Measurements from ENCODE around the gene EFCAB14.

The EFCAB14 gene

DNA sequence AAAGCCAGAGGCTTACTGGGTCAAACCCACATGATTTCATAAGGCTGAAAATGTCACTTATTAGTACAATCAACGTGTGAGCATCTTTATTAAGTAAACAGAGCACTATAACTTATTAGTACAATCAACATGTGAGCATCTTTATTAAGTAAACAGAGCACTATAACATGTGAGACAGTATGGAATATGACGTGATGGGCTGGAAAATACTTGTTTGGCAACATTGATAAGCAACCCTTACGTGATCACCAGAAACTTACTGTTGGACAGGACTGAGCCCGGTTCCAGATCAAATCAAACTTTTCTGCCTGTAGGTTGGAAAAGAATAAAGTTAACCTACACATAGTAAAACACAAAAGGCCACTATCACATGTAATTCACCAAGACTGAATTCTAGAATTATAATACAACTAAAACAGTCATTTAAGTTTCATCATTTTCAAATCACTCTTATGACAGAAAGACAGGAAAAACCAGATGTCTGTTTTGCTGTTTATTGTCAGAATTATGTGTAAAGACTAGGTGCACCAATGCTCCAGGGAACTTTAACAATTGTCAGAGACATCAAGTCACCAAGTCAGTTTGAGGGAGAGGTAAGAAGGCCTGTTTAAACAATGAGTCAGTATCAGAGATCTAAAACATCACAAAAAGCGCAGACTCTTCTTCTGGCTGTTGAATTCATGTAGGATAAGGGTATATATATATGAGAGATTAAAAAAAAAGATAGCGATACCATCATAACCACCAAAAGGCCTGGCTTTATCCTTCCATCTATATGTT is 66.4 kb downstream of the EFCAB14 start:
- TF ChIP-seq FOXP2 (optimal IDR thresholded peaks at IDR 0.05; ENCODE audit: borderline replicate concordance, extremely low read depth, extremely low read length, insufficient read depth): no peak
- TF ChIP-seq, protein P1, sequence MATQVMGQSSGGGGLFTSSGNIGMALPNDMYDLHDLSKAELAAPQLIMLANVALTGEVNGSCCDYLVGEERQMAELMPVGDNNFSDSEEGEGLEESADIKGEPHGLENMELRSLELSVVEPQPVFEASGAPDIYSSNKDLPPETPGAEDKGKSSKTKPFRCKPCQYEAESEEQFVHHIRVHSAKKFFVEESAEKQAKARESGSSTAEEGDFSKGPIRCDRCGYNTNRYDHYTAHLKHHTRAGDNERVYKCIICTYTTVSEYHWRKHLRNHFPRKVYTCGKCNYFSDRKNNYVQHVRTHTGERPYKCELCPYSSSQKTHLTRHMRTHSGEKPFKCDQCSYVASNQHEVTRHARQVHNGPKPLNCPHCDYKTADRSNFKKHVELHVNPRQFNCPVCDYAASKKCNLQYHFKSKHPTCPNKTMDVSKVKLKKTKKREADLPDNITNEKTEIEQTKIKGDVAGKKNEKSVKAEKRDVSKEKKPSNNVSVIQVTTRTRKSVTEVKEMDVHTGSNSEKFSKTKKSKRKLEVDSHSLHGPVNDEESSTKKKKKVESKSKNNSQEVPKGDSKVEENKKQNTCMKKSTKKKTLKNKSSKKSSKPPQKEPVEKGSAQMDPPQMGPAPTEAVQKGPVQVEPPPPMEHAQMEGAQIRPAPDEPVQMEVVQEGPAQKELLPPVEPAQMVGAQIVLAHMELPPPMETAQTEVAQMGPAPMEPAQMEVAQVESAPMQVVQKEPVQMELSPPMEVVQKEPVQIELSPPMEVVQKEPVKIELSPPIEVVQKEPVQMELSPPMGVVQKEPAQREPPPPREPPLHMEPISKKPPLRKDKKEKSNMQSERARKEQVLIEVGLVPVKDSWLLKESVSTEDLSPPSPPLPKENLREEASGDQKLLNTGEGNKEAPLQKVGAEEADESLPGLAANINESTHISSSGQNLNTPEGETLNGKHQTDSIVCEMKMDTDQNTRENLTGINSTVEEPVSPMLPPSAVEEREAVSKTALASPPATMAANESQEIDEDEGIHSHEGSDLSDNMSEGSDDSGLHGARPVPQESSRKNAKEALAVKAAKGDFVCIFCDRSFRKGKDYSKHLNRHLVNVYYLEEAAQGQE (IDR thresholded peaks at IDR 0.05; ENCODE audit: insufficient read depth in 1 of 2, low read depth in 2 of 2, low read length in 2 of 2): no peak
- TF ChIP-seq TAF1 (IDR thresholded peaks at IDR 0.05; ENCODE audit: borderline replicate concordance, insufficient read depth, low read length): no peak
- TF ChIP-seq POLR2AphosphoS5 (IDR thresholded peaks at IDR 0.05; ENCODE audit: low read depth, low read length): no peak
- no peak for TF ChIP-seq SIN3A (IDR thresholded peaks at IDR 0.05; ENCODE audit: borderline replicate concordance, insufficient read depth, low read length)

DNA sequence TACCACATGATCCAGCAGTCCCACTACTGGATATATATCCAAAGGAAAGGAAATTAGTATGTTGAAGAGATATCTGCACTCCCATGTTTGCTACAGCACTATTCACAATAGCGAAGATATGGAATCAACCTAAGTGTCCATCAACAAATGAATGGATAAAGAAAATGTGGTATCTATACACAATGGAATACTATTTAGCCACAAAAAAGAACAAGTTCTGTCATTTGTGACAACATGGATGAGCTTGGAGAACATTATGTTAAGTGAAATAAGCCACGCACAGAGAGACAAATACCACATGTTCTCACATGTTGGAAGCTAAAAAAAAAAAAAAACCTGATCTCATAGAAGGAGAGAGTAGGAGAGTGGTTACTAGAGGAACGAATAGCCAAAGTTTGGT is 68.4 kb downstream of the EFCAB14 start:
- no peak for TF ChIP-seq FOXP2 (optimal IDR thresholded peaks at IDR 0.05; ENCODE audit: borderline replicate concordance, extremely low read depth, extremely low read length, insufficient read depth)
- no peak for TF ChIP-seq TAF1 (IDR thresholded peaks at IDR 0.05; ENCODE audit: borderline replicate concordance, insufficient read depth, low read length)

DNA sequence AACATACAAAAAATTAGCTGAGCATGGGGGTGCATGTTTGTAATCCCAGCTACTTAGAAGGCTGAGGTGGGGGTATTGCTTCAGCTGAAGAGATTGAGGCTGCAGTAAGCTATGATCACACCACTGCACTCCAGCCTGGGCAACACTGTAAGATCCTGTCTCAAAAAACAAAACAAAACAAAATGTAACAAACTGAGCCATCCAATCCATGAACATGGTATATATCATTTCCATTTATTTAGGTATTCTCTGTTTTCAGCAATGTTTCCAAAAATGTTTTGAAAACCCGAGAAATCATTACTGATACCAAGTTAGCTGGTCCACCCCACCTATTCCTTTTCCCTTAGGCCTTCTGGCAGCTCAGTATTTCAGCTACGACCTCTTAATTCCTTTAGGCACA is 69.2 kb downstream of the EFCAB14 start:
- no peak for TF ChIP-seq TAF1 (IDR thresholded peaks at IDR 0.05; ENCODE audit: borderline replicate concordance, insufficient read depth, low read length)
- TF ChIP-seq FOXP2 (optimal IDR thresholded peaks at IDR 0.05; ENCODE audit: borderline replicate concordance, extremely low read depth, extremely low read length, insufficient read depth): no peak
- no peak for TF ChIP-seq POLR2AphosphoS5 (IDR thresholded peaks at IDR 0.05; ENCODE audit: low read depth, low read length)
- TF ChIP-seq, protein P1 (IDR thresholded peaks at IDR 0.05; ENCODE audit: insufficient read depth in 1 of 2, low read depth in 2 of 2, low read length in 2 of 2): no peak
- TF ChIP-seq SIN3A (IDR thresholded peaks at IDR 0.05; ENCODE audit: borderline replicate concordance, insufficient read depth, low read length): no peak

DNA sequence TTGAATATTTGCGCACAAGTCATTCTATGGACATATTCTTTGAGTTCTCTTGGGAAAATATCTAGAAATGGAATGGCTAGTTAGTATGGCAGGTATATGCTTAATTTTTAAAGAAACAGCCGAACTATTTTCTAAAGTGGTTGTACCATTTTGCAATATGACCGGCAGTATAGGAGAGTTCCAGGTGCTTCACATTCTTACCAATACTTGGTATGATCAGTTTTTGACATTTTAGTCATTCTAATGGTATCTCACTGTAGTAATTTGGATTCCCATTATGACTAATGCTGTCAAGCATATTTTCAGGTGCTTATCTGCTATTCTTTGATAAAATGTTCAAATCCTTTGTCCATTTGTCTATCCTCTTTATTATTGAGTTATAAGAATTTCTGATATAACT is 71.3 kb downstream of the EFCAB14 start:
- TF ChIP-seq SIN3A (IDR thresholded peaks at IDR 0.05; ENCODE audit: borderline replicate concordance, insufficient read depth, low read length): no peak
- TF ChIP-seq TAF1 (IDR thresholded peaks at IDR 0.05; ENCODE audit: borderline replicate concordance, insufficient read depth, low read length): no peak
- TF ChIP-seq POLR2AphosphoS5 (IDR thresholded peaks at IDR 0.05; ENCODE audit: low read depth, low read length): no peak
- no peak for TF ChIP-seq FOXP2 (optimal IDR thresholded peaks at IDR 0.05; ENCODE audit: borderline replicate concordance, extremely low read depth, extremely low read length, insufficient read depth)
- TF ChIP-seq, protein P1 (IDR thresholded peaks at IDR 0.05; ENCODE audit: insufficient read depth in 1 of 2, low read depth in 2 of 2, low read length in 2 of 2): no peak

DNA sequence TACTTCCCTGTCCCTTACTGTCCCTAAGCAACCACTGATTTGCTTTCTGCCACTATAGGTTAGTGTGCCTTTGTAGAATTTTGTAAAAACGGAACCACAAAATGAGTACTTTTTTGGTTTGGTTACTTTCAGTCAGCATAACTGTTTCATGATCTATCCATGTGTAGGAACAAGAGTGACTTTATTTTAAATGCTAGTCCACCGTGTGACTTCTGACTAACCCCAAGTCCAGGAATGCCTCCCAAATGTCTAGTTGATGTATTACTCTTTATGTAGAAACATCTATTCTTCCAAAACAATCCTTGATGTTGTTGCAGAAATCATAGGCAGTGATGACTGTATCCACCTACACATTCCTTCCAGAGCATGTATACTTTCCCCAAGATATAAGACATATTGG is 72.1 kb downstream of the EFCAB14 start:
- TF ChIP-seq POLR2AphosphoS5 (IDR thresholded peaks at IDR 0.05; ENCODE audit: low read depth, low read length) (no peak), TAF1 (IDR thresholded peaks at IDR 0.05; ENCODE audit: borderline replicate concordance, insufficient read depth, low read length) (no peak), SIN3A (IDR thresholded peaks at IDR 0.05; ENCODE audit: borderline replicate concordance, insufficient read depth, low read length) (no peak), FOXP2 (optimal IDR thresholded peaks at IDR 0.05; ENCODE audit: borderline replicate concordance, extremely low read depth, extremely low read length, insufficient read depth) (no peak)
- TF ChIP-seq, protein P1 (IDR thresholded peaks at IDR 0.05; ENCODE audit: insufficient read depth in 1 of 2, low read depth in 2 of 2, low read length in 2 of 2): no peak

Measured in PFSK-1 (cell line).